GM12873 (cell line): ENCODE data around the gene PDLIM5.

ENCODE experiments used
- TF ChIP-seq, protein P1 (sequence below): IDR thresholded peaks from 2 replicates; pipeline ENCODE4 v1.5.1; 2012; ENCODE audit warnings: low read depth, mild to moderate bottlenecking, moderate library complexity, low read length, control low read depth; ENCODE audit not compliant: insufficient read depth; ENCODE audit errors: missing control alignments

Gene PDLIM5

DNA sequence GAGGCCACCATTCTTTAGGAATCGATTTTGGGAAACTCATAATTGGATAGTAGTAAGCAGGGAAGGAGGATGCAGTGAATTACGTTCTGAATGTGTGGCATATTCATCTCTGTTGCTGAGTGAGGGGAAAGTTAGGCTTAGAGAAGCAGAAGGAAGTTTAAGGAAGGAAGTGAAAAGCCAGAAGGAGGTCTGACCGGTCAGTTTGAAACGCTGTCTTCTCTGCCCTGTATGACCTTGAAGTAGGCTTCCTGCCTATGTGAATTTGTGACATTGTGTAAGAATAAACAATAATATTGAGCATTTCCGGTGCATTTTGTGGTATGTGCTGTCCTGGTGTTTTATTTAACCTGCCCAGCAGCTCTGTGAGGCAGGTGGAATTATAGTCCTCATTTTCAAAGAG is 67.3 kb downstream of the PDLIM5 start:
- TF ChIP-seq, protein P1, sequence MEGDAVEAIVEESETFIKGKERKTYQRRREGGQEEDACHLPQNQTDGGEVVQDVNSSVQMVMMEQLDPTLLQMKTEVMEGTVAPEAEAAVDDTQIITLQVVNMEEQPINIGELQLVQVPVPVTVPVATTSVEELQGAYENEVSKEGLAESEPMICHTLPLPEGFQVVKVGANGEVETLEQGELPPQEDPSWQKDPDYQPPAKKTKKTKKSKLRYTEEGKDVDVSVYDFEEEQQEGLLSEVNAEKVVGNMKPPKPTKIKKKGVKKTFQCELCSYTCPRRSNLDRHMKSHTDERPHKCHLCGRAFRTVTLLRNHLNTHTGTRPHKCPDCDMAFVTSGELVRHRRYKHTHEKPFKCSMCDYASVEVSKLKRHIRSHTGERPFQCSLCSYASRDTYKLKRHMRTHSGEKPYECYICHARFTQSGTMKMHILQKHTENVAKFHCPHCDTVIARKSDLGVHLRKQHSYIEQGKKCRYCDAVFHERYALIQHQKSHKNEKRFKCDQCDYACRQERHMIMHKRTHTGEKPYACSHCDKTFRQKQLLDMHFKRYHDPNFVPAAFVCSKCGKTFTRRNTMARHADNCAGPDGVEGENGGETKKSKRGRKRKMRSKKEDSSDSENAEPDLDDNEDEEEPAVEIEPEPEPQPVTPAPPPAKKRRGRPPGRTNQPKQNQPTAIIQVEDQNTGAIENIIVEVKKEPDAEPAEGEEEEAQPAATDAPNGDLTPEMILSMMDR: no peak

DNA sequence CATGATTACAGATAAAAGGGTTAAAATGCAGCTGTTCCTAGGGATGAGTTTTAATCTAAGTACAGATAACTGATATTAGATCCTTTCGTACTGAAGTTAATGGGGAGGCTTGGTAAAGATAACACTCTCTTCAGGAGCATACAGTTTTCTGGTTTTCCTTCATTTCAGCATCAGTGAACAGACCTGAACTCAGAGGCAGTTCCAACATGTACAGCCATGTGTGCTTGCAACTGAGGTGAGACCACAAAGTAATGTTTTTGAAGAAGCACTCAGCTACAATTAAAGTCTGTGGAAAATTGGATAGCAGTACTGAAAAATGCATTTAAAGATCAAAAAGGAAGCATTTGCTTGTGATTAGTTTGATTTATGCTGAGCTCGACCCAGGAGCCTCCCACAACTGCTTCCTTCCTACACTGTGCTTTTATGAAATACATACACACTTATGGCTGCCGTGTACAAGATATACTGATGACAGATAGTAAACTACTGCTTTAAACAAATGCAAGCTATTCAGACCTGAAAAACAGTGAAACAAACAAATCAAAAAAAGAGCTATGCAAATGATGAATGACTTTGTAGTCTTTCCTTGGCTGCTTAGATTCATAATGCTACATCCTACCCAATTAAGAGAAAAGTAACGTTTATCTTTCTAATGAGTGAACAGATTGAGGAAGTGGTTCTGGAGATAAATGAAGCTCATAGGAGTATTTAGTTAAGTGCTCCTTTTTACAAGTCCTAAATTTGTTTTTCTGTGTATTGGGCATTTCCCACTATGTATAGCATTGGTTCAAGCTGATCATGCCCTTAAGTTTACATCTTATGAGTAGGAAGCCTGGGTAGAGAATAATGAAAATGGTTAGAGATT is 68.4 kb downstream of the PDLIM5 start:
- TF ChIP-seq, protein P1: no peak

DNA sequence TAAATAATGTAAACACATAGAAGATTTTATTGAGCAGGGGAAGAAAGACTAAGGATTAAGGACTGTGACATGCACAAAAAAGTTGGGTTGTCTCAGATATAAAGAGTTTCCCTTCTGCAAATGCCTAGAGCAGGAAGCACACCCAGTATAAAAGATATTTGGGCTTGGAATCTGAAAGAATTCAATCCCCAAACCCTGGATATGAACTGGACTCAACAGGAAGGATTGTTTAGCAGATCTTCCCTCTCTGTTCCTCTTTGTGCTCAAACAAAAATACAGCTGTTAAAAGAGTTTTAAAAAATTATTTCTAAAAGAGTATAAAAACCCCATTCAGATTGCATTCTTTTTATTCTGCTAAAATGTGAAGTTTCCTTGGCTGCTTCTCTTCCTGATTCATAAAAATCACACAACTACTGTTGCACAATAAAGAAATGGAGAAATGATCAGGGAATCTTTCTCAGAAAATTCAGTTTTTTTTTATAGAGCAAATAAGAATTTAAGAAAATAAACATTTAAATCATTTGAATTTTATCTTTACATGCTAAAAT is 71.4 kb downstream of the PDLIM5 start:
- TF ChIP-seq, protein P1: no peak

DNA sequence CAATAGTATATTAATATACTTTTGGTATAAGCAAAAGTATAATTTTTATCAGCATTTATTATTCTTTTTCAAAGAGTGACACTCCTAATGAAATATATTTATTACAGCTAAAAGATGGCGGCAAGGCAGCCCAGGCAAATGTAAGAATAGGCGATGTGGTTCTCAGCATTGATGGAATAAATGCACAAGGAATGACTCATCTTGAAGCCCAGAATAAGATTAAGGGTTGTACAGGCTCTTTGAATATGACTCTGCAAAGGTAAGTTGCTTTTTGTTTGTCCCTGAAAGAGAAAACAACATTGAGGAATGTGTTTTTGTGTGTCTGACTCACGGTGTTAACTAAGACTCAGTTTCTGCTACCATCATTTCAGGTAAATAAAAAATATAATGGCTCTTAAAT is 71.9 kb downstream of the PDLIM5 start:
- TF ChIP-seq, protein P1: no peak

DNA sequence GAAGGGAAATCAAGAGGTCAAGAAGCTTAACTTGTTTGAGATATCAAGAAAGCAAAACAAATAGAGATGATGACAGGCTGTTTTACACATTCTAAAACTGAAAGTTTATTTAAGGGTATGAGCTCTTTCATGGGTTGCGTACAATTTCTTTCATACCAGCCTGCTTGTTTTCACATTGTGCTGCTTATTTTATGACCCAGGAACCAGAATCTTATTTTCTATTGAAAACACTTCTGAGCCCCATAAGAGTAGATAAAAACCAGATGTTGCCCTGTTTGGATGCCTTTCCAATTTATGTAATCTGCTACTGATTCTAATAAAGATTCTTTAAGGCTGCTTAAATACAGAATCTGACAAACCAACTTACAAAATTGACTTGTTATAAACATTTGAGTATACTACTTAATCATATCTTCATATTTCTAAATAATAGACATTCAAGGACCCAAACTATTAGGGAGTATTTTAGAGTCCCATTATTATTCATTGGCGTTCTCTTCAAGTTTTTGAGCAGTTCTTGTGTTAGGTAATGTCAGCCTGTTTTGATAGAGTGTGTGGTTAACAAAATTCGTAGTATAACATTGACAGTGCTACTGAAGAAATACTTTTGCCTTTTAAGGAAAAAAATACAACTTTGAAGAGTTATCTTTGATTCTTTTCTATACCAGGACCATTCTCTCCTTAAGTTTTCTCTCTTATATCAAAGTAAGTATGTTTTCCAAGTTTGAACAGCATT is 74.4 kb downstream of the PDLIM5 start:
- TF ChIP-seq, protein P1: no peak

DNA sequence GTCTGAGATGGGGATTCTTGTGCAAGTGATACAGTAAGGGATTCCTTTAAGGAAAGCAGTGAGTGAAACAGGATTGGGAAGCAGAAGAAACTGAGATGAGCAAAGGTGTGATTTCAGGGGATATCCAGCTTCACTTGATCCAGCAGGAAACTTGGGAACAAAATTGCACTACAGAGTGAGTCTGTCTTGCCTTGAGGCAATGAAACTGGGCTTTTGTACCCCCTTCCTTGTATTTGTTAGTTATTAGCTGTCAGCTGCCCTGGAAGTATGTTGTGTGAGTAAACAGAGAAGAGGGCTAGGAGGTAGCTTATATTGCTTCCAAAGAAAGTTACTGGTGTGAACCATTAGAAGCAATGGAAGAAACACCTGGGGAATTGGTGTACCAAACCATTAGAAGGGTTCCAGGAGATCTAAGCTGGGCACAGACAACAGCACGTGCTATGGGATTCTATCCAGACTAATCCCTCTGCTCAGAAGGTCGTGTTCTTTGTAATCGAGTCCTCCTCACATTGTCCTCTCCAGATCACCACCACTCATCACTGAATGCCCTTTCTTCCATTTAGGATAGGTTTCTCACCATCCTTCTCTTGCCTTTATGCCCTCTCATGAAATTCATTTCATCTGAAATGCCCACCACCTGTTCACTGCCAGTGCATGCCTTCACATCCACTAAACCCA is 76.0 kb downstream of the PDLIM5 start:
- TF ChIP-seq, protein P1: no peak
